Measurements from ENCODE around the gene GPX6.
A peak's percentile ranks its signal among the peaks of the same experiment; 100 is the strongest.

The GPX6 gene

GRCh38 chr6:28488916-28489365 is 26.7 kb downstream of the GPX6 start (continued):
- TF ChIP-seq, protein P1, sequence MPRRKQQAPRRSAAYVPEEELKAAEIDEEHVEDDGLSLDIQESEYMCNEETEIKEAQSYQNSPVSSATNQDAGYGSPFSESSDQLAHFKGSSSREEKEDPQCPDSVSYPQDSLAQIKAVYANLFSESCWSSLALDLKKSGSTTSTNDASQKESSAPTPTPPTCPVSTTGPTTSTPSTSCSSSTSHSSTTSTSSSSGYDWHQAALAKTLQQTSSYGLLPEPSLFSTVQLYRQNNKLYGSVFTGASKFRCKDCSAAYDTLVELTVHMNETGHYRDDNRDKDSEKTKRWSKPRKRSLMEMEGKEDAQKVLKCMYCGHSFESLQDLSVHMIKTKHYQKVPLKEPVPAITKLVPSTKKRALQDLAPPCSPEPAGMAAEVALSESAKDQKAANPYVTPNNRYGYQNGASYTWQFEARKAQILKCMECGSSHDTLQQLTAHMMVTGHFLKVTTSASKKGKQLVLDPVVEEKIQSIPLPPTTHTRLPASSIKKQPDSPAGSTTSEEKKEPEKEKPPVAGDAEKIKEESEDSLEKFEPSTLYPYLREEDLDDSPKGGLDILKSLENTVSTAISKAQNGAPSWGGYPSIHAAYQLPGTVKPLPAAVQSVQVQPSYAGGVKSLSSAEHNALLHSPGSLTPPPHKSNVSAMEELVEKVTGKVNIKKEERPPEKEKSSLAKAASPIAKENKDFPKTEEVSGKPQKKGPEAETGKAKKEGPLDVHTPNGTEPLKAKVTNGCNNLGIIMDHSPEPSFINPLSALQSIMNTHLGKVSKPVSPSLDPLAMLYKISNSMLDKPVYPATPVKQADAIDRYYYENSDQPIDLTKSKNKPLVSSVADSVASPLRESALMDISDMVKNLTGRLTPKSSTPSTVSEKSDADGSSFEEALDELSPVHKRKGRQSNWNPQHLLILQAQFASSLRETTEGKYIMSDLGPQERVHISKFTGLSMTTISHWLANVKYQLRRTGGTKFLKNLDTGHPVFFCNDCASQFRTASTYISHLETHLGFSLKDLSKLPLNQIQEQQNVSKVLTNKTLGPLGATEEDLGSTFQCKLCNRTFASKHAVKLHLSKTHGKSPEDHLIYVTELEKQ (tag by site-specific recombination; IDR thresholded peaks at IDR 0.05; ENCODE audit: borderline replicate concordance): no peak
- TF ChIP-seq ZNF555 (tag by site-specific recombination; conservative IDR thresholded peaks at IDR 0.05) (no peak), FEZF1 (tag by site-specific recombination; IDR thresholded peaks at IDR 0.05) (no peak), SP7 (tag by site-specific recombination; IDR thresholded peaks at IDR 0.05) (peak; percentile 58), ZNF18 (tag by site-specific recombination; IDR thresholded peaks at IDR 0.05) (no peak), ZNF610 (tag by site-specific recombination; IDR thresholded peaks at IDR 0.05; ENCODE audit: borderline replicate concordance) (no peak), ZFHX2 (tag by site-specific recombination; conservative IDR thresholded peaks at IDR 0.05) (no peak), KLF1 (tag by site-specific recombination; IDR thresholded peaks at IDR 0.05) (no peak), ZNF23 (tag by site-specific recombination; IDR thresholded peaks at IDR 0.05; ENCODE audit: borderline replicate concordance) (no peak), ZNF585B (tag by site-specific recombination; IDR thresholded peaks at IDR 0.05) (no peak), PRDM6 (tag by site-specific recombination; IDR thresholded peaks at IDR 0.05) (0 out of 2 replicates have a peak, but pooled peaks have one; percentile 44), ZFP37 (tag by site-specific recombination; IDR thresholded peaks at IDR 0.05) (no peak), ATF2 (tag by site-specific recombination; IDR thresholded peaks at IDR 0.05; ENCODE audit: low read depth) (no peak), SALL2 (tag by site-specific recombination; IDR thresholded peaks at IDR 0.05; ENCODE audit: borderline replicate concordance) (no peak), TCF7L2 (IDR thresholded peaks at IDR 0.05; ENCODE audit: borderline replicate concordance, low read depth, low read length) (no peak), YY1 (tag by site-specific recombination; IDR thresholded peaks at IDR 0.05) (no peak), ZNF223 (tag by site-specific recombination; IDR thresholded peaks at IDR 0.05) (no peak), ZNF174 (tag by site-specific recombination; IDR thresholded peaks at IDR 0.05) (no peak), GLIS2 (tag by site-specific recombination; IDR thresholded peaks at IDR 0.05) (no peak), IKZF3 (tag by site-specific recombination; IDR thresholded peaks at IDR 0.05) (peak; percentile 74; the same call in 1 of the 2 replicates), MZF1 (tag by site-specific recombination; IDR thresholded peaks at IDR 0.05; ENCODE audit: borderline replicate concordance) (0 out of 2 replicates have a peak, but pooled peaks have one; percentile 35), ZNF449 (tag by site-specific recombination; IDR thresholded peaks at IDR 0.05) (peak; percentile 17; the same call in 1 of the 2 replicates), ZNF664 (tag by site-specific recombination; IDR thresholded peaks at IDR 0.05) (peak; percentile 99), ZBTB1 (tag by site-specific recombination; IDR thresholded peaks at IDR 0.05) (no peak), ZBTB20 (tag by site-specific recombination; IDR thresholded peaks at IDR 0.05) (no peak), GLIS1 (tag by site-specific recombination; IDR thresholded peaks at IDR 0.05) (no peak), ZNF571 (tag by site-specific recombination; IDR thresholded peaks at IDR 0.05) (no peak), ZNF660 (tag by site-specific recombination; IDR thresholded peaks at IDR 0.05) (peak; percentile 84), ZNF843 (tag by site-specific recombination; IDR thresholded peaks at IDR 0.05) (no peak), GLI2 (tag by site-specific recombination; IDR thresholded peaks at IDR 0.05; ENCODE audit: borderline replicate concordance, low read depth) (no peak), SCRT1 (tag by site-specific recombination; IDR thresholded peaks at IDR 0.05; ENCODE audit: borderline replicate concordance) (no peak), ZNF211 (tag by site-specific recombination; IDR thresholded peaks at IDR 0.05; ENCODE audit: low read depth) (no peak), ZNF292 (tag by site-specific recombination; IDR thresholded peaks at IDR 0.05; ENCODE audit: borderline replicate concordance, low read depth) (no peak)
